Type B pancreatic cell (in vitro differentiated cells): ENCODE data around the gene NGFR. TPM values are rescaled to one million over a fixed set of nuclear protein-coding genes. Genes with fewer than 3 reads are reported as not detected.
"Not testable (repeated sequence)": the region's sequence is repeated elsewhere in the genome, so short reads cannot be mapped to it uniquely, and the experiment has no call there.

ENCODE experiments used
- DNase-seq: peaks from one replicate; pipeline ENCODE4 v3.0.0; 2021; ENCODE audit warnings: mixed read lengths; ENCODE audit not compliant: unreplicated experiment; ENCODE audit errors: extremely low spot score
- H3K27ac Mint-ChIP-seq: 2 replicates; pipeline ENCODE4 v1.8.0; 2021; ENCODE audit warnings: mild to moderate bottlenecking, mixed read lengths
- H3K27me3 Mint-ChIP-seq: 2 replicates; pipeline ENCODE4 v1.8.0; 2021; ENCODE audit warnings: mixed read lengths
- H3K36me3 Mint-ChIP-seq: 2 replicates; pipeline ENCODE4 v1.8.0; 2021; ENCODE audit warnings: mixed read lengths
- H3K4me1 Mint-ChIP-seq: one replicate; pipeline ENCODE4 v1.8.0; 2021; ENCODE audit warnings: mixed read lengths; ENCODE audit not compliant: unreplicated experiment
- H3K4me3 Mint-ChIP-seq: 2 replicates; pipeline ENCODE4 v1.8.0; 2021; ENCODE audit warnings: mild to moderate bottlenecking, mixed read lengths
- H3K9me3 Mint-ChIP-seq: 2 replicates; pipeline ENCODE4 v1.8.0; 2021; ENCODE audit warnings: mixed read lengths
- total RNA-seq: library from RNA; stranded (reverse); gene quantifications from 2 replicates; pipeline ENCODE4 v1.2.1, GENCODE V29; 2021; ENCODE audit warnings: low replicate concordance
- TF ChIP-seq, protein P1 (sequence below): fragments of 200-600 bp; sonication (generic); conservative IDR thresholded peaks from 2 replicates; pipeline ENCODE4 v1.5.0; 2021; ENCODE audit warnings: antibody characterized with exemption, mild to moderate bottlenecking

The NGFR gene
- total RNA-seq, 1 donor from 2014 or later: 41.3 TPM

- TF ChIP-seq, protein P1, sequence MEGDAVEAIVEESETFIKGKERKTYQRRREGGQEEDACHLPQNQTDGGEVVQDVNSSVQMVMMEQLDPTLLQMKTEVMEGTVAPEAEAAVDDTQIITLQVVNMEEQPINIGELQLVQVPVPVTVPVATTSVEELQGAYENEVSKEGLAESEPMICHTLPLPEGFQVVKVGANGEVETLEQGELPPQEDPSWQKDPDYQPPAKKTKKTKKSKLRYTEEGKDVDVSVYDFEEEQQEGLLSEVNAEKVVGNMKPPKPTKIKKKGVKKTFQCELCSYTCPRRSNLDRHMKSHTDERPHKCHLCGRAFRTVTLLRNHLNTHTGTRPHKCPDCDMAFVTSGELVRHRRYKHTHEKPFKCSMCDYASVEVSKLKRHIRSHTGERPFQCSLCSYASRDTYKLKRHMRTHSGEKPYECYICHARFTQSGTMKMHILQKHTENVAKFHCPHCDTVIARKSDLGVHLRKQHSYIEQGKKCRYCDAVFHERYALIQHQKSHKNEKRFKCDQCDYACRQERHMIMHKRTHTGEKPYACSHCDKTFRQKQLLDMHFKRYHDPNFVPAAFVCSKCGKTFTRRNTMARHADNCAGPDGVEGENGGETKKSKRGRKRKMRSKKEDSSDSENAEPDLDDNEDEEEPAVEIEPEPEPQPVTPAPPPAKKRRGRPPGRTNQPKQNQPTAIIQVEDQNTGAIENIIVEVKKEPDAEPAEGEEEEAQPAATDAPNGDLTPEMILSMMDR: no peak
- Mint-ChIP-seq H3K27me3 (peaks cover 72% of the 10 kb centered on the region), H3K27ac (no peak overlapping the region), H3K4me1 (peaks cover 21% of the 10 kb centered on the region), H3K36me3 (no peaks in the 10 kb centered on the region), H3K4me3 (peak overlapping the region; percentile 85), H3K9me3 (no peaks in the 10 kb centered on the region)
- no peak for DNase-seq
Measured at GRCh38 chr17:49497148-49498028, 2.3 kb downstream of the NGFR start.

DNA sequence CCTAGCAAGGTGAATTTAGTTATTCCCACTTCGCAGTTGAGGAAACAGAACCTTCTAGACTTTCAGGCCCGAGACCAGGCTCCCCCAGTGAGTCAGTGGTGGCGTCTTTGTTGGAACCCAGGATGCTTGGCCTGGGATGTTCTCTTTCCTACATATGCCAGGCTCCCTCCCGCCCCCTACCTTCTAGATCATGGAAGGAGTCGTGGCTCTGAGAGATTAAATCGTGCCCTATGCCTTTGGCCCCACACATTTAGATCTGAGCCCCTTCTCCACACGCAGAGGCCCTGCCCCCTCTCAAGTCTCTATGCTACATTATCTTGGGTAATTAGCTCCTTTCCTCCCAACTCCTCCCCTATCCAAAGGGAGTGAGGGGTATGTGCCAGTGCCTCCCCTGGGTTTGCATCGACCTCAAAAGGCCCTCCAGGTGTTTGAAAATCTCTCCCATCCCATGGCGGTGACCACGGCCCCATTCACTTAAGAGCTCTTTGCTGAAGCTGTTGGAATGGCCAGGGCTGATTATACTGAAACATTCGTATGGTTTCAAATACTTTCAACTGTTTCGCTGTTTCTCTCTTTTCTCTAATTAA is 3.0 kb downstream of the NGFR start:
- Mint-ChIP-seq H3K27me3 (peaks cover 70% of the 10 kb centered on the region), H3K4me3 (peak overlapping the region; percentile 85), H3K36me3 (no peaks in the 10 kb centered on the region), H3K9me3 (no peaks in the 10 kb centered on the region), H3K4me1 (peaks cover 27% of the 10 kb centered on the region), H3K27ac (no peak overlapping the region)
- DNase-seq: no peak
- TF ChIP-seq, protein P1: peak; percentile 22

DNA sequence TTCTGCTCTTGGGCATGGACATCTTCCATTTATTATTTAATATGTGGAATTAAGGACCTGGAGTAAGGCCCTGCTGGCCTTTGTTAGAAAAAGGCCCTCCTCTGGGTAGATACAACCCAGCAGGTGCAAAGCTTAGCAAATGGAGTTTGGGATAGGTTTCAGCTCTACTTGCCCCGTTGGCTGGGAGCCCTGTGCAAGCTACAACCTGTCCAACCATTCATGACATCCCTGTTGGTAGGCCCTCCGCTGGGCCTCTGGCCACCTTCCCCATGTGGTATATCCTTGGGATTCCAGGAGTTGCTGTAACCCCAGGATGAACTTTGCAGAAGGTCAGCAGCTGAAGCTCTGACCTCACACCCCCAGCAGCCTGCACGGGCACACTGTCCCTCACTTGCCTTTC is 6.4 kb downstream of the NGFR start:
- TF ChIP-seq, protein P1: no peak
- no peaks in the 10 kb centered on the region for H3K9me3 Mint-ChIP-seq

DNA sequence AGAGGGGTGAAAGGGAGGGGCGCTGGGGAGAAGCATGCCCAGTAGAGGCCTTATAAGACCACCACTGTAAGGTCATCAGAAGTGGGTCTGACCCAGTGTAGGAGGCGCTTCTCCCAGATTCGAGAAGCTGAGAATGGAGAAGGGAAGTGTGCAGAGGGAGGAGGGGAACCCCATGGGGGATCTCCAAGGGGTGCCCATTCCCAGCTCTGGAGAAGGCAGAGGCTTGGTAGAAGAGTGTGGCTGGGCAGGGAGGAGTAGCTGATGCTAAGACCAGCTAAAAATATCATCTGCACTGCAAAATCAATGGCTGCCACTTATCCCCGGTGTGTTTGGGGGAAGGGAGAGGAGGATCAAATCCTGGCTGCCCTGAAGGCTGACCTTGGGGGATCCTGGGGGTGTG is 7.2 kb downstream of the NGFR start:
- H3K27me3 Mint-ChIP-seq: peaks cover 54% of the 10 kb centered on the region
- H3K36me3 Mint-ChIP-seq: peaks cover 3% of the 10 kb centered on the region
- H3K4me3 Mint-ChIP-seq: no peak overlapping the region
- no peaks in the 10 kb centered on the region for H3K9me3 Mint-ChIP-seq
- TF ChIP-seq, protein P1: no peak
- no peak overlapping the region for H3K27ac Mint-ChIP-seq
- DNase-seq: no peak
- peaks cover 32% of the 10 kb centered on the region for H3K4me1 Mint-ChIP-seq

More for the DNA sequence above, 6.4 kb downstream of the NGFR start:
- no peak for DNase-seq
- H3K4me1 Mint-ChIP-seq: peaks cover 32% of the 10 kb centered on the region
- no peak overlapping the region for H3K4me3 Mint-ChIP-seq
- no peak overlapping the region for H3K27ac Mint-ChIP-seq
- H3K36me3 Mint-ChIP-seq: peaks cover 3% of the 10 kb centered on the region
- H3K27me3 Mint-ChIP-seq: peaks cover 59% of the 10 kb centered on the region

DNA sequence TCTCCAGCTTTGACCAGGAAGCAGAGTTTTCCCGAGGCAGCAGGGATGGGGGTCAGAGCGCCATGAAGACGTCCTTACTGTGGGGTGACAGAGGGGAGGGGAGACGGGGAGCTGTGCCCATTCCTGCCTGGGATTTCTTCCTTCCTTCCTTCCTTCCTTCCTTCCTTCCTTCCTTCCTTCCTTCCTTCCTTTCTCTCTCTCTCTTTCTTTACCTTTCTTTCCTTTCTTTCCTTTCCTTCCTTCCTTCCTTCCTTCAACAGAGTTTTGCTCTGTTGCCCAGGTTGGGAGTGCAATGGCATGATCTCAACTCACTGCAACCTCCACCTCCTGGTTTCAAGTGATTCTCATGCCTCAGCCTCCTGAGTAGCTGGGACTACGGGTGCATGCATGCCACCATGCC is 7.6 kb downstream of the NGFR start:
- not testable (repeated sequence) for DNase-seq, H3K36me3 Mint-ChIP-seq, H3K4me3 Mint-ChIP-seq, H3K27ac Mint-ChIP-seq, H3K9me3 Mint-ChIP-seq
- H3K4me1 Mint-ChIP-seq: peaks cover 34% of the 10 kb centered on the region
- peaks cover 50% of the 10 kb centered on the region for H3K27me3 Mint-ChIP-seq

GRCh38 chr17:49504369-49504768 is 9.3 kb downstream of the NGFR start:
- Mint-ChIP-seq H3K4me3 (no peak overlapping the region), H3K27me3 (peaks cover 35% of the 10 kb centered on the region), H3K36me3 (peaks cover 3% of the 10 kb centered on the region), H3K9me3 (no peaks in the 10 kb centered on the region), H3K4me1 (peaks cover 35% of the 10 kb centered on the region), H3K27ac (no peak overlapping the region)
- TF ChIP-seq, protein P1: no peak
- DNase-seq: no peak
